Ovary (tissue), 3 donors: ENCODE data around the gene KCNMA1.

ENCODE experiments used
- EP300 ChIP-seq: sonication (generic); formaldehyde crosslinking; IDR thresholded peaks from one replicate; pipeline ENCODE4 v1.6.1; 2017; ENCODE audit warnings: antibody characterized with exemption
- POLR2A ChIP-seq: fragments of 450-650 bp; IDR thresholded peaks from one replicate; pipeline ENCODE4 v1.6.1; 2017; ENCODE audit warnings: antibody characterized with exemption, mild to moderate bottlenecking, moderate library complexity
- TF ChIP-seq, protein P1 (sequence below), 3 donors: fragments of 450-650 bp in 2 of 3; fragments of 200-600 bp in 1 of 3; IDR thresholded peaks; one replicate each; pipeline versions ENCODE4 v1.5.1 to v1.8.0; 2016 to 2022; ENCODE audit warnings: antibody characterized with exemption in 3 of 3, mild to moderate bottlenecking in 1 of 3
- donor health status: DM: no; HTN: no; CAD: no.

- TF ChIP-seq, protein P1, sequence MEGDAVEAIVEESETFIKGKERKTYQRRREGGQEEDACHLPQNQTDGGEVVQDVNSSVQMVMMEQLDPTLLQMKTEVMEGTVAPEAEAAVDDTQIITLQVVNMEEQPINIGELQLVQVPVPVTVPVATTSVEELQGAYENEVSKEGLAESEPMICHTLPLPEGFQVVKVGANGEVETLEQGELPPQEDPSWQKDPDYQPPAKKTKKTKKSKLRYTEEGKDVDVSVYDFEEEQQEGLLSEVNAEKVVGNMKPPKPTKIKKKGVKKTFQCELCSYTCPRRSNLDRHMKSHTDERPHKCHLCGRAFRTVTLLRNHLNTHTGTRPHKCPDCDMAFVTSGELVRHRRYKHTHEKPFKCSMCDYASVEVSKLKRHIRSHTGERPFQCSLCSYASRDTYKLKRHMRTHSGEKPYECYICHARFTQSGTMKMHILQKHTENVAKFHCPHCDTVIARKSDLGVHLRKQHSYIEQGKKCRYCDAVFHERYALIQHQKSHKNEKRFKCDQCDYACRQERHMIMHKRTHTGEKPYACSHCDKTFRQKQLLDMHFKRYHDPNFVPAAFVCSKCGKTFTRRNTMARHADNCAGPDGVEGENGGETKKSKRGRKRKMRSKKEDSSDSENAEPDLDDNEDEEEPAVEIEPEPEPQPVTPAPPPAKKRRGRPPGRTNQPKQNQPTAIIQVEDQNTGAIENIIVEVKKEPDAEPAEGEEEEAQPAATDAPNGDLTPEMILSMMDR (IDR thresholded peaks at IDR 0.05) = no peak
- TF ChIP-seq POLR2A = no peak
- TF ChIP-seq EP300 = no peak
Observed at GRCh38 chr10:77527839-77528238, 109.8 kb downstream of the KCNMA1 start.
